OCI-LY3 (cell line): ENCODE results near the gene RAB8B.

ENCODE experiments used
- EZH2phosphoT487 ChIP-seq: fragments of 200-600 bp; shearing (Covaris generic); IDR thresholded peaks from 2 replicates; pipeline ENCODE4 v1.6.1; 2018; ENCODE audit warnings: antibody characterized with exemption, mixed run types, low read depth
- TF ChIP-seq, protein P1 (sequence below): fragments of 200-600, 300-600 bp; sonication (generic); IDR thresholded peaks from 2 replicates; pipeline ENCODE4 v1.5.1; 2014; ENCODE audit warnings: antibody characterized with exemption, low read length, low read depth

DNA sequence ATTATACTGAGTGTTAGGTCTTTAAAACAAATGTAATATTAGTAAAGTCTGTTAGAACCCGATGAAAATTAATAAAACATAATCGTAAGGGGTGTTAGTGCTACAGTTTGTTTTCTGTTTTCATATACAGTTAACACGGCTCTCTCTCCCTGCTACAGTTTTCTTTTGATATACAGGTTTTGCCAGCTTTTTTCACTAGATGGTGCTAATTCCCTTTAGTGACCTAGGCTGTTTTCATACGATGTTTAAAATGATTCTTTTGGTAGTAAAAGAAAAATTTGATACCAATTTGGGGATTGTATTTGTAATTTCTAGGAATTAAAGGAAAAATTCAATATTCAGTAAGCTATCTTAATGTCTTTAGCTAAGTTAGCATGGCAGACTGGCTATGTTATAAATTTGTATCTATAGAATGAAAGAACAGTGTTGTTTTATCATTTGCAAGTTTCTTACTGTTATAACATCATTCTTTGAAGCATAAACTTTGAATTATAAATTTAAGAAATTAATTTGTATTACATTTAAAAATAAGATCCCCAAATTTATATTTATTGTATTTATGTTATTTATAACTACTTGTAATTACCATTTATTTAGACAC lies 99.5 kb downstream of the RAB8B start:
- TF ChIP-seq, protein P1, sequence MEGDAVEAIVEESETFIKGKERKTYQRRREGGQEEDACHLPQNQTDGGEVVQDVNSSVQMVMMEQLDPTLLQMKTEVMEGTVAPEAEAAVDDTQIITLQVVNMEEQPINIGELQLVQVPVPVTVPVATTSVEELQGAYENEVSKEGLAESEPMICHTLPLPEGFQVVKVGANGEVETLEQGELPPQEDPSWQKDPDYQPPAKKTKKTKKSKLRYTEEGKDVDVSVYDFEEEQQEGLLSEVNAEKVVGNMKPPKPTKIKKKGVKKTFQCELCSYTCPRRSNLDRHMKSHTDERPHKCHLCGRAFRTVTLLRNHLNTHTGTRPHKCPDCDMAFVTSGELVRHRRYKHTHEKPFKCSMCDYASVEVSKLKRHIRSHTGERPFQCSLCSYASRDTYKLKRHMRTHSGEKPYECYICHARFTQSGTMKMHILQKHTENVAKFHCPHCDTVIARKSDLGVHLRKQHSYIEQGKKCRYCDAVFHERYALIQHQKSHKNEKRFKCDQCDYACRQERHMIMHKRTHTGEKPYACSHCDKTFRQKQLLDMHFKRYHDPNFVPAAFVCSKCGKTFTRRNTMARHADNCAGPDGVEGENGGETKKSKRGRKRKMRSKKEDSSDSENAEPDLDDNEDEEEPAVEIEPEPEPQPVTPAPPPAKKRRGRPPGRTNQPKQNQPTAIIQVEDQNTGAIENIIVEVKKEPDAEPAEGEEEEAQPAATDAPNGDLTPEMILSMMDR: peak; percentile 89
- no peak for TF ChIP-seq EZH2phosphoT487
